ENCODE data around the gene PKP4. TPM values are rescaled to one million over a fixed set of nuclear protein-coding genes. Genes with fewer than 3 reads are reported as not detected.
A peak's percentile ranks its signal among the peaks of the same experiment; 100 is the strongest.

The PKP4 gene
- total and polyA plus RNA-seq, 3 donors from 2014 or later = 42.5 to 60.5 (median 60.0) TPM

DNA sequence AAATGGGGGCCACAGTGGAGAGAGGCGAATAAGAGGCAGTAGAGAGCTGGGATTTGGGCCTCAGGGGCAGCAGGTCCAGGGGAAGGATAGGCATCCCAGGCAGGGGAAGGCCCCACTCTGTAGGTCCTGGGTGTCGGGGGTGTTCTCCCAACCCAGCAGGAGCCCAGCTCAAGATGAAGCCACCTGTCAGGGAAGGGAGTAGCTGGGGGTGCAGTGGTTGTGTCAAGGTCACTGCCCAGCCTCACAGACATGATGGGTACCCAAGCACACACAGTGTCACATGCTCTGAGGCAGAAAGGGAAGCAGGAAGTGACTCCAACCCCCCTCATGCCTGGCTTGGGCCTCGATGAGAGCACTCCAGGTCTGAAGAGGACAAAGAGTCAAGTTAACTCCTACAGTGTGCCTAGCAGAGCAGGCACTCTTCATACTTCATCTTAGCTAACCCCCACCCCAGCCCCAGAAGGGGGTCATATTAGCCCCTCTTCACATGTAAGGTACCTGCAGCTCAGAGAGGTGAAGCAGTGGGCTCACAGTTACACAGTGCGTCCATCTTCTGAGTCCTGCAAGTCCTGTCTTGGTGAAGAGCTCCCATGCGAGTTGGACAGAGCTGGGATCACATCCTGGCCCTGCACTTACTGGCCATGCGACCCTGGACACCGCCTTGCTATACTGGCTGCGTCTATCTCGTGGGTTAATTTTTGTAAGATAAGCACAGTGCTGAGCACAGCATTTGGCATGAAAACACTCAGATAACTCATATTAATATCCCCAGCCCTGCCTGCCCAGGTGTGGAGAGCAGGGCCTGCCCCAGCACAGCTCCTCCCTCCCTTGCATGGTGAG, 265.7 kb downstream of the PKP4 start:
- 85 to 90% methylated on average over 9 of the region's 9 CpGs for WGBS, 2 donors
- Histone ChIP-seq H3K27ac (no peak overlapping the region), H3K9me3 (no peaks in the 10 kb centered on the region), H3K36me3 (ENCODE audit: low read depth, missing control alignments) (no peaks in the 10 kb centered on the region), H3K27me3 (no peaks in the 10 kb centered on the region), H3K4me3 (no peak overlapping the region), H3K4me1 (no peaks in the 10 kb centered on the region)
- DNase-seq = no peak
- intact Hi-C loops (cut with DNase I; ENCODE audit: low total_unique reads) = no loop called here
- TF ChIP-seq, protein P1, sequence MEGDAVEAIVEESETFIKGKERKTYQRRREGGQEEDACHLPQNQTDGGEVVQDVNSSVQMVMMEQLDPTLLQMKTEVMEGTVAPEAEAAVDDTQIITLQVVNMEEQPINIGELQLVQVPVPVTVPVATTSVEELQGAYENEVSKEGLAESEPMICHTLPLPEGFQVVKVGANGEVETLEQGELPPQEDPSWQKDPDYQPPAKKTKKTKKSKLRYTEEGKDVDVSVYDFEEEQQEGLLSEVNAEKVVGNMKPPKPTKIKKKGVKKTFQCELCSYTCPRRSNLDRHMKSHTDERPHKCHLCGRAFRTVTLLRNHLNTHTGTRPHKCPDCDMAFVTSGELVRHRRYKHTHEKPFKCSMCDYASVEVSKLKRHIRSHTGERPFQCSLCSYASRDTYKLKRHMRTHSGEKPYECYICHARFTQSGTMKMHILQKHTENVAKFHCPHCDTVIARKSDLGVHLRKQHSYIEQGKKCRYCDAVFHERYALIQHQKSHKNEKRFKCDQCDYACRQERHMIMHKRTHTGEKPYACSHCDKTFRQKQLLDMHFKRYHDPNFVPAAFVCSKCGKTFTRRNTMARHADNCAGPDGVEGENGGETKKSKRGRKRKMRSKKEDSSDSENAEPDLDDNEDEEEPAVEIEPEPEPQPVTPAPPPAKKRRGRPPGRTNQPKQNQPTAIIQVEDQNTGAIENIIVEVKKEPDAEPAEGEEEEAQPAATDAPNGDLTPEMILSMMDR (IDR thresholded peaks at IDR 0.05) = no peak
- no peak for TF ChIP-seq POLR2A (IDR thresholded peaks at IDR 0.05)

GRCh38 chr2:158723181-158723838, 266.6 kb downstream of the PKP4 start:
- no peak overlapping the region for H3K27ac ChIP-seq
- DNase-seq = no peak
- no peaks in the 10 kb centered on the region for H3K36me3 ChIP-seq (ENCODE audit: low read depth, missing control alignments)
- intact Hi-C loops (cut with DNase I; ENCODE audit: low total_unique reads) = no loop called here
- H3K9me3 ChIP-seq = no peaks in the 10 kb centered on the region
- WGBS, 2 donors = 69% methylated on average over 8 of the region's 8 CpGs; no CpG with 5 or more reads in 1 of the 2 donors
- H3K4me3 ChIP-seq = no peak overlapping the region
- TF ChIP-seq, protein P1 (IDR thresholded peaks at IDR 0.05) = no peak
- TF ChIP-seq POLR2A (IDR thresholded peaks at IDR 0.05) = no peak
- no peaks in the 10 kb centered on the region for H3K4me1 ChIP-seq
- H3K27me3 ChIP-seq = no peaks in the 10 kb centered on the region

DNA sequence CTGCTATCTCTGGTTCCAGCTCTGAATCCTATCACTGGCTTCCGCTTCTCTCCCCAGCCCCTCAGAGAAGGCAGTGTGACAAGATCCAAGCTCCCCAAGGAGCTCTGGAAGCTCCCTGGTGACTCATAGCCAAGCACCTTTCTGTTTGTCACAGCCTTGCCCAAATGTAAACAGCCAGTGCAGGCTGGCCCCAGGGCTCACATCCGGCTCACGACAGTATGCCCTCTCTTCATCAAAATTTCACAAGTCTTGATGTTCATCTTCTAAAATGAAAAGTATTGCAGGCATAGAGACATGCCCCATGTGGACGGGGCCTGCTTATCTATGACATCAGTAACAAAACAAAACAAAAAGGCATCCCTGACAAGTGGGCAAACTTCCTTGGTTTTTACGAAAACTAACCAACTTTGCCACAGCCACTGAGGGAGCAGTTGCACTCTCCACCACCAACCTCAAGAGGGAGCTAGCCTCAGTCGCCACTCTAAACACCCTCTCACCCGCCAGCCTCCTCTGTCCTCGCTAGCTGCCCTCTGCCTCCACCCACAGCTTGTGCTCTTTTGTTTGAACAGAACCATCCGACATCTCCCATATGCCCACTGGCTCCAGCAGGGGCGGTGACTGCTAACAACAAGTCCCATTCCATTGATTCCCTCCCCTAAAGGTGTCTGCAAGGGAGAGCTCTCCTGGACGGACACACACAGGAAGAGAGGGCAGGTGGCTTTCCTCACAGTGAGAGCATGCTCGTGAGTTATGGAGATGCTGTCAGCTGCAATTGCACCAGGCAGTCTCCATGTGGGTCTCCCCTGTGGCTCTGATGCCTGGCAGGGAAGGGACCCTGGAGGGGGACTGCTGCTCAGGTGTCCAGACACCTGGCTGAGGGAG, 267.4 kb downstream of the PKP4 start:
- WGBS, 2 donors = 79 to 88% methylated on average over 12 of the region's 12 CpGs
- Histone ChIP-seq H3K36me3 (ENCODE audit: low read depth, missing control alignments) (no peaks in the 10 kb centered on the region), H3K9me3 (no peaks in the 10 kb centered on the region), H3K27ac (no peak overlapping the region), H3K27me3 (no peaks in the 10 kb centered on the region), H3K4me1 (no peaks in the 10 kb centered on the region), H3K4me3 (no peak overlapping the region)
- no peak for TF ChIP-seq POLR2A (IDR thresholded peaks at IDR 0.05)
- TF ChIP-seq, protein P1 (IDR thresholded peaks at IDR 0.05) = peak in 1 of 3 experiments; percentile 10
- intact Hi-C loops (cut with DNase I; ENCODE audit: low total_unique reads) = no loop called here
- no peak for DNase-seq

DNA sequence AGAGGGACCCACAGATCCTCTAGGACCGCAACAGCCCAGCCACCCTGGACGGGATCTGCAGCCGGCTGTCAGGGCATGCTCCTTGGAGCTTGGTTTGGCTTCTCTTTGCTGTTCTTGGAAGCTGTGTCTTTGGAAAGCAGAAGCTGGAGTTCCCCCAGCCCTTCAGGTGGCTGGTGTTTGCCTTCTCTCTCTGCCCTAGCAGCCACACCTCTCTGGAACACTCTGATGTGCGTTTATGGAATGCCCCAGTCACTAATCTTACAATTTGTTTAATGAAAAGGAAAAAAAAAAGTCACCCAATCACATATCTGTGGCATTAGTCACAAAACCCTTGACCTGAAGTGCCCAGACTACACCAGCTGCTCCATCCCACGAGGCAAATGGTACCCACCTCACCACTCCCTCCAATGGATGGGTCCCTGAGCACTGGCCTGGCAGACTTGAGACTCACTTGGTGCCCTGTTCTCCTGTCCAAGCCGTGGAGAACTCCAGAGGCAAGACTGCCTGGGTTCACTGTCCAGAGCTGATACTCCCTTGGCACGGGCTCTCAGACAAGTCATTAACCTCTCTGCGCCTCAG, 268.1 kb downstream of the PKP4 start:
- no peaks in the 10 kb centered on the region for H3K36me3 ChIP-seq (ENCODE audit: low read depth, missing control alignments)
- no peak for DNase-seq
- 64 to 65% methylated on average over 5 to 8 of the region's 8 CpGs for WGBS, 2 donors
- H3K9me3 ChIP-seq = no peaks in the 10 kb centered on the region
- intact Hi-C loops (cut with DNase I; ENCODE audit: low total_unique reads) = no loop called here
- no peaks in the 10 kb centered on the region for H3K4me1 ChIP-seq
- H3K4me3 ChIP-seq = no peak overlapping the region
- no peaks in the 10 kb centered on the region for H3K27me3 ChIP-seq
- no peak for TF ChIP-seq POLR2A (IDR thresholded peaks at IDR 0.05)
- TF ChIP-seq, protein P1 (IDR thresholded peaks at IDR 0.05) = no peak
- H3K27ac ChIP-seq = no peak overlapping the region
